HG03575 (cell line): ENCODE results near the gene ACTMAP.
"Not testable (repeated sequence)": the region's sequence is repeated elsewhere in the genome, so short reads cannot be mapped to it uniquely, and the experiment has no call there.

Experiments used
- ATAC-seq: cut with Tn5 transposase; IDR thresholded peaks from one replicate; pipeline ENCODE4 v1.9.1; 2021; ENCODE audit not compliant: unreplicated experiment, insufficient number of reproducible peaks, low FRiP score; ENCODE audit errors: extremely low read depth

Gene ACTMAP

DNA sequence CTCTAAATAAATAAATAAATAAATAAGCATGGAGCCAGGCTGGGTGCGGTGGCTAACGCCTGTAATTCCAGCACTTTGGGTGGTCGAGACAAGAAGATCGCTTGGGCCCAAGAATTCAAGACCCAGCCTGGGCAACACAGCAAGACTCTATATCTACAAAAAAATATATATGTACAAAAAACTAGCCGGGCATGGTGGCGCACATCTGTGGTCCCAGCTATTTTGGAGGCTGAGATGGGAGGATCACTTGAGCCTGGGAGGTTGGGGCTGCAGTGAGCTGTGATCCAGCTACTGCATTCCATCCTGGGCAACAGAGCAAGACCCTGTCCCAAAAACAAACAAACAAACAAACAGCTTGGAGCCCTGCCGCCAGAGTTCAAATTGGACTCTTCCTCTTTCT is 2.7 kb downstream of the ACTMAP start:
- ATAC-seq: no peak

DNA sequence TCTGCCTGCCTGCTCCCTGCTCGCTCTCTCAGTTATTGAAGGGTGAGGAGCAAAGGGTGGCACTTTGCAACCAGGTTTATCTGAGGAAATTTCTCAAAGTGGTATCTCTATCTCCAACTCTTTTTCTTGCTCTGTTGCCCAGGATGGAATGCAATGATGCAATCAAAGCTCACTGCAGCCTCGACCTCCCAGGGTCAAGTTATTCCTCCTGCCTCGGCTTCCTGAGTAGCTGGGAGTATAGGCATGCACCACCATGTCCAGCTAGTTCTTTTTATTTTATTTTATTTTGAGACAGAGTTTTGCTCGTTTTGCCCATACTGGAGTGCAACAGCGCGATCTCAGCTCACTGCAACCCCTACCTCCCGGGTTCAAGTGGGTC is 4.9 kb downstream of the ACTMAP start:
- no peak for ATAC-seq

DNA sequence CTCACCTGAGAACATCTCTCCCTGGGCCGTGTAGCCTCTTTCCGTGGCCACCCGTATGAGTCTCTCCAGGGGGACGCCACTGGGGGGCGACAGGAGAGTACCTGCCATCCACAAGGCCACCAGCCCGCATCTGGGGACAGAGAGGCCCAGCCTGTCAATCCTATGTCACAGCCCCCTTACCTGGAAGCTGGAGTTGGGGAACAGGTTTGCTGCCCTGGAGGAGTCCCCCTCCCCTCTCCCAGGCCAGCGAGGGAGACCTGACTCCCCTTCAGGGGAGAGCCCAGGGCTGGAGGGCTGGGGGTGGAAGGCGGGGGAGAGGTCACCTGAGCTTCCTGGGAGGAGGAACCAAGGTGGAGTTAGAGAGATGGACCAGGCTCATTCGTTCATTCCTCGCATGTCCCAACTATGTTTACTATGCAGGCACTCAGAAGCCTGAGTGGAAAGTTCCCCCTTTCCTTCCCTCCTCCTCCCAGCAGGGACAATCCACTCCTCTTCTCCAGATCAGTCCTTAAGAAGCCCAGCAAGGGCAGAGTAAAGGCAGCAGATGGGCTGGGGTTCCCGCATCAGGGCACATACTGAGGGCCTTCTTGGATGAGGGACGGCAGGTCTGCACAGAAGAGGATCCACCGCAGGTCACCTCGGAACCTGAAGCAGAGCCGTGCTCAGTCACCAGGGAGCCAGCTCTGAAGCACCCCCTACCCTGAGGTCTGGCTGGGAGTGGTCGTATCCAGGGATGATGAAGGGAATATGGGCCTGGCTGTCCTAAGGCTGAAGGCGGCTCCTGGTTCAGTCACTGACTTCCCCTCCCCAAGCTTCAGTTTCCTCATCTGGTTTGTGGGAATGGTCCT is 5.5 kb downstream of the ACTMAP start:
- ATAC-seq: no peak

DNA sequence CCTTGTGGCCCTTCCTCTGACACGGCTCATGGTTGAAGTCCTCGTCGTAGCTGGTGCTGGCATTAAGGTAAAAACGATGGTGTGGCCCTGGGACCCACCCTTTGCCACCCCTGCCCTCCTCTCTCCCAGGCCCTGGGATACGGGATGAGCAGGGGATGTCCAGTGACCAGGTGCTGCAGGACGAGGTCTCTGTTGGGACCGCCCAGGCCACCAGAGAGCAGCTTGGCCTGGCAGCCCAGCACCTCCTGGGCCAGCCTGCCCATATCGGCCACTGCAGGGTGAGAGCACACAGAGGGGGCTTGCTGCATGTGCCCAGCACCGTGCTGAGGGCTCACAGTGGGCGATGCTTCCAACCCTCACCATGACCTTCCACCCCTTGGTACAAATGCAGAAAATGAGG is 6.4 kb downstream of the ACTMAP start:
- ATAC-seq: no peak

DNA sequence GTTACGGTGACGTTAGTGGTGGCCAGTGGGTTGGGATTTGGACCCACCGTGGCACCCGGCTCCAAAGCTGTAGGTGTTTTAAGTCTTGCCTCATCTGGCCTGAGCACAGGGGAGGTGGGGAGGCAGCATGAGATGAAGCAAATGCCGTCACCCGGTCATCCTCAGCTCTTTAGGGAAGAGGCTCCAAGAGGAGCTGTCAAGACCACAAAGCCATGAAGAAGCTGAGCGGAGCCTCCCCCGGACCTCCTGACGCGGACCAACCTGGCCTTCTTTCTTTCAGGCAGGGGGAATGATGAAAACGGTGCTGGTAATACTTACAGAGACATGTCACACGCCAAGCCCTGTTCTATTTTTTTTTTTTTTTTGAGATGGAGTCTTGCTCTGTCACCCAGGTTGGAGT is 7.4 kb downstream of the ACTMAP start:
- ATAC-seq: no peak

DNA sequence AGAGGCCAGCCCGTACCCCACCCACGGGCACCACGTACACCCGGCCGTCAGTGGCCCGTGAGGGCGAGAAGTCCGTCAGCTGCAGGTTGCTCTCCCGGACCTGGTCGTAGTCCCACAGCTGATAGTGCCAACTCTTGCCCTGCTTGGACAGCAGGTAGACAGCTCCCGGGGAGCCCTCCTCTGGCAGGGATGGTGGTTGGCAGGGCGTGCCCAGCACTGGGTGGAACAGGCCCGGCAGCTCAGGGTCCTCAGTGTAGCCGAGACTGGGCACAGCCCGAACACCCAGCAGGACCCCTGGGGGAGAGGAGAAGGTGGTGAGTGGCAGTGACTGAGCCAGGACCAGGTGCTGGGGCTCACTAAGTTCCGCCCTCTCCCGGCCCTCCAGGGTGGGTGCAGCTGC is 7.8 kb downstream of the ACTMAP start:
- ATAC-seq: no peak

DNA sequence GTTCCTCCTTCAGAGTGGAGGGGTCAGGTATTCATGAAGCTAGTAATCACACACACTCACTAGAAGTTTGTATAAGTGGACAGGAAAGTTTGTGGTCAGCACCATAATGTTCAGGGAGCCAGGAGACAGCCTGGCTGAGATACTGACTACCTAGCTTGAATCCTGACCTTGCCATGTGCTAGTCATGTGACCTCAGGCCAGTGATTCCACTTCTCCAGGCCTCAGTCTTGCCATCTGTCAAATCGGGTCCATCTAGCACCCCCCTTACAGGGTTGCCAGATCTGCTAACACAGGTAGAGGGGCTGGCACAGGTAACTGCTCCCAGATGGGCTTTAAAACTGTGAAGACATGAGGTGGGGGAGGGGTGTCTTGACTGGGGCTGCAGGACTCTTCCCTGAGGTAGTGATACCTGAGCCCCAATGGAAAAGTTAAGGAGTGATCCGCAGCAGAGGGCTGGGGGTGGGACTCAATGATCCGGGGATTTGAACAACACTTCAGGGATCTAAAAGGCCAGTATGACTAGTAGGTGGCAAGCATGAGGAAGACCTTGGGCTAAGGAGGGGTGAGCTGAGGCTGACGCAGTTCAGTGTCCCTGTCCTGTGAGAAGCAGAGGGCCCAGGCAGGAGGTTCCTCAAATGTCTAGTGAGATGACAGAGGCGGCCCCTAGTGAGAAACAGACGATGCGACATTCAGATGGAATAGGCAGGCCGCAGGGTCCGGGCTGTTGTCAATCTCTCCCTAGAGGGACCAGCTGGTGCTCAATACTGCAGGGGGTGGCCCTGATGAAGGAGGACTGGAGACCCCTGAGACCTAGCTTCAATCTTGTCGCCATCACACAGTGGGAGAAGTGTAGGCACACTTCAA is 8.5 kb downstream of the ACTMAP start:
- no peak for ATAC-seq

DNA sequence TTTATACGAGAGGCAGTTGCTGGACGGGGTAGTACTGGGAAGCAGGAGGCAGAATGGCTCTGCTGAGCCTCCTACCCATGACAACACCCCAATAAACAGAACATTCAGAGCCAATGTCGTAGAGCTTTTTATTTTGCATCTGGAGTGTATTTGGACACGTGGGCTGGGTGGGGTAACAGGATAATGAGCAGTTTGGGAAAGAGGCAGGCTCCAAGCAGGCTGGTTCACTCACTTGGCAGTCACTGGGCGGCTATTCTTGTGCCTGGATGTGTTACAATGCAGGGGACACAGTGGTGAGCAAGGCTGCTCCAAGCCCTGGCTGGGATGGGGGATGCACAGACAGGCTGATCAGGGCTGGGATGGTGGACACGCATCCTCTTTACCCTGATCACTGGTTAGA is 9.5 kb downstream of the ACTMAP start:
- no peak for ATAC-seq

DNA sequence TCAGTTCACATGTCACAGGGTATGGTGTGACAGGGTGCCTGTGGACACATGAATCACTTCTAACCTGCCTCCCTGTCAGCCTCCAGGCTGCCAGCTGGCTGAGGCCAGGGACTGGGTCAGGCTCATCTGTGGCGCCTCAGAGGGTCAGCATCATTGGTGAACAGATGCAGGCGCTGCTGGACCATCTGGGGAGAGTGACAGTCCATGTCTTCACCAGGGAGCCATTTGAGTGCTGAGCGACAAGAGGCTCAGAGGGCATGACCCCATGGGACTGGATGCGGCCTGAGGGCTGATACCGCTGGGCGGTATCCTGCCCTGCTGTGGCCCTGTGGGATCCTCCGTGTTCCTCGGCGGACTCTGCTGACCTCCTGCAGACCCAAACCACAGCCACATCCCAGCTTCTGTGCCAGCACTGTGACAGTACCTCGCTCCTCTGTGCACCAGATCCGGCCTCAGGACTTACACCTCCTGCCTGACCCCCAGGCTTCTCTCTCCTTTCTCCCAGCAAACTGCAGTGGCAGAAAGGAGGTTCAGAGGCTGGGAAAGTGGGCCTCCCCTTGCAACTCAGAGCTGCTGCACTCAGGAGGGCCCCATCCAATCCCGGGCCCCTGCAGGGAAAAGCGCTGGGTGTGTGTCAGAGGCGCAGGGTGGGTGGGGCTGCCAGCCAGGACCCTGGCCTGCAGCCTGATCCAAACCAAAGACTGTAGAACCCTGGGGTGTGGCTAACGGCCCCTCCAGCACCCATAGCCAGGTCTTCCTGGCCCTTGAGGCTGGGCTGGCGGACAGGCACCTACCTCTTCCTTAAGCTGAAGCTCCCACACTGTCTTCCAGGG is 10.2 kb downstream of the ACTMAP start:
- no peak for ATAC-seq

DNA sequence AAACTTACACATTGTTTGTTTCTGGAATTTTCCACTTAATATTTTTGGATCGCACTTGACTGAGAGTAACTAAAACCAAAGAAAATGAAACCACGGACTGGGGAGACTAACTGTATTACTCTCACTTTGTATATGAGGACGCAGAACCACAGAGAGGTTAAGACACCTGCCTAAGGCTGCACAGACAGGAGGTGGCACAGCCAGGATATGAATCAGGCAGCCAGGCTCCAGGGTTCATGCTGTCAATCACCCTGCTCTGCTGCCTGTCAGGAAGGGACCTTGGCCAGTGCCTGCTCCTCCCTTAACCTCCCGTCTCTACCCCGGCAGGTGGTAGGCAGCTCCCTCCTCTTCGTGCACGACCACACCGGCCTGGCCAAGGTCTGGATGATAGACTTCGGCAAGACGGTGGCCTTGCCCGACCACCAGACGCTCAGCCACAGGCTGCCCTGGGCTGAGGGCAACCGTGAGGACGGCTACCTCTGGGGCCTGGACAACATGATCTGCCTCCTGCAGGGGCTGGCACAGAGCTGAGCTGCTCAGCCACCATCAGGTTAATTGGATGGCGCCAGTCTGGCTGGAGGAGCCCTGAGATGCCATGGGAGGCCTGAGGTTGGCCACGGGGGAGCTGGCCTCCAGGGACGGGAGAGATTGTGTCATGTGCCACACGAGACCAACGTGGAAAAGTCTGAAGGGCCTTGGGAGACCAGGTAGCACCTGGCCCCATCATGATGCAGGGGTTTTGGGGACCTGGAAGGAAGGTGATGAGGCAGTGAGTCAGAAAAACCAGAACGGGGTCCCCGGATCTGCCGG is 11.0 kb downstream of the ACTMAP start:
- no peak for ATAC-seq

DNA sequence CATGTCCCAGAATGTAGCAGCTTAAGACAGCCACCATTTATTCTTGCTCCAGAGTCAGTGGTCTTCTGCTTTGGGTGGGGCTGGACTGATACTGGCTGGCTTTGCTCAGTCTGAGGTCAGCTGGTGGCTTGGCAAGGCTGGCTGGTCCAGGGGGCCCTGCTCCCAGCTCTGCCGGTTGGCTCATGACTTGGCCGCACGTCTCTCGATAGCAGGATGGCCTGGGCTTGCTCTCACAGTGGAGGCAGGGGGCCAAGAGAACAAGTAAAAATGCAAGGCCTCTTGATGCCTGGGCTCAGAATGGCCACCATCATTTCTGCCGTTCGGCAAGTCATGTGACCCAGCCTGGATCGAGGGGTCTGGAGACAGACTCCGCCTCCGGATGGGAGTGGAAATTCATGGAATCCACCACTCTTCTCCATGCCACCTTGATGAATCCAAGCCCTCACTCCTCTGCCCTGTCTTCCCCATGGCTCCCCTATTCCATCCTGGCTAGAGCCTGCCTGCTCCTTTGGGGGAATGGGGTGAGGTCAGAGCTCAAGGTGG is 13.1 kb downstream of the ACTMAP start:
- ATAC-seq: no peak

DNA sequence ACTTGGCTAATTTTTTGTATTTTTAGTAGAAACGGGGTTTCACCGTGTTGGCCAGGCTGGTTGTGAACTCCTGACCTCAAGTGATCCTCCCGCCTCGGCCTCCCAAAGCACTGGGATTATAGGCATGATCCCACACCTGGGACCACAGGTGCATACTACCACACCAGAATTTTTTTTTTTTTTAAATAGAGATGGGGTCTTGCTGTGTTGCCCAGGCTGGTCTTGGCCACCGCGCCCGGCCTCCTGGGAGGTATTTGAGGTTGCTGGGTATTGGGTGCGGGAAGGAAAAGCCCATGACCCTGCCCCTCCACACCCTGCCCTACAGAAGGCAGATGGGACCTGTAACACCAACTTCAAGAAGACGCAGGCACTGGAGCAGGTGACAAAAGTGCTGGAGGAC is 13.6 kb downstream of the ACTMAP start:
- no peak for ATAC-seq

DNA sequence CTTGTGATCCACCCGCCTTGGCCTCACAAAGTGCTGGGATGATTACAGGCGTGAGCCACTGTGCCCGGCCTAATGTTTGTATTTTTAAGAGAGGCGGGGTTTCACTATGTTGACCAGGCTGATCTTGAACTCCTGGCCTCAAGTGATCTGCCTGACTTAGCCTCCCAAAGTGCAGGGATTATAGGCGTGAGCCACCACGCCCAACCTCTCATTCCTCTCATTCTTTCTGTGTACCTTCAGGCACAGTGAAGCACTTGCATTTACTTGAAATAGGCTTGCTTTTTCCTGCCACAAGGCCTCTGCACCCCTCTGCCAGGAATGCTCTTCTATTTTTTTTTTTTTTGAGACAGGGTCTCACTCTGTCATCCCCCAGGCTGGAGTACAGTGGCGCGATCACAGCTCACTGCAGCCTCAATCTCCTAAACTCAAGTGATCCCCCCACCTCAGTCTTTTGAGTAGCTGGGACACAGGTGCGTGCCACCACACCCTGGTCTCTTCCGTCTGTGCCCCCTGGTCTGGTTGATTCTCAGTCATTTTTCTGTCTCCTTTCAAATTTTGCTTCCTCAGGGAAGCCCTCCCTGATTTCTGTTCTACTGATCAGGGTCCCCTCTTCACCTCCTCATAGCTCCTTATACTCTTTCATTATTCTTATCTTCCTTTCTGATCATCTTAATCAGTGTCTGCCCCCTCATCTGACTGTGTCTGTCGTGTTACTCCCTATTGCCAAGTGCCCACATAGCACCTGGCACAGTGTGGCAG is 15.1 kb downstream of the ACTMAP start:
- no peak for ATAC-seq

DNA sequence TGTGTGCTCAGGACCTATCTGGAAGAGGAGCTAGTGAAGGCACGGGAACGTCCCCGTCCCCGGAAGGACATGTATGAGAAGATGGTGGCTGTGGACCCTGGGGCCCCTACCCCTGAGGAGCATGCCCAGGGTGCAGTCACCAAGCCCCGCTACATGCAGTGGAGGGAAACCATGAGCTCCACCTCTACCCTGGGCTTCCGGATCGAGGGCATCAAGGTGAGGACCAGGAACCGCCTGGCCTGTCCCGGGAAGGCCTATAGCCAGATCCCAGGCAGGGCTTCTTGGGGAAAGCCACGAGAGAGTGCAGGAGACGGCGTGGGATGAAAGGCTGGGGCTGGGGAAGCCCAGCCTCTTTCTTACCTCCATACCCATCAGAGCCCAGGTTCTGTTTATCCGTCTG is 17.1 kb downstream of the ACTMAP start:
- ATAC-seq: no peak

DNA sequence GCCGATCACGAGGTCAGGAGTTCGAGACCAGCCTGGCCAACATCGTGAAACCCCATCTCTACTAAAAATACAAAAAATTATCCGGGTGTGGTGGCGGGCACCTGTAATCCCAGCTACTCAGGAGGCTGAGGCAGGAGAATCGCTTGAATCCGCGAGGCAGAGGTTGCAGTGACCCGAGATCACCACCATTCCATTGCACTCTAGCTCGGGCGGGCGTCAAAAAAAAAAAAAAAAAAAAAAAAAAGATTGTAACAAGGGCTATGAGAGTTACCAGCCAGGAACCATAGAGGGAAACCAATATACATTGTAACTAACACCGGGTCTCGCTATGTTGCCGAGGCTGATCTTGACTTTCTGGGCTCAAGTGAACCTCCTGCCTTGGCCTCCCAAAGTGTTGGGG is 18.0 kb downstream of the ACTMAP start:
- ATAC-seq: not testable (repeated sequence)

DNA sequence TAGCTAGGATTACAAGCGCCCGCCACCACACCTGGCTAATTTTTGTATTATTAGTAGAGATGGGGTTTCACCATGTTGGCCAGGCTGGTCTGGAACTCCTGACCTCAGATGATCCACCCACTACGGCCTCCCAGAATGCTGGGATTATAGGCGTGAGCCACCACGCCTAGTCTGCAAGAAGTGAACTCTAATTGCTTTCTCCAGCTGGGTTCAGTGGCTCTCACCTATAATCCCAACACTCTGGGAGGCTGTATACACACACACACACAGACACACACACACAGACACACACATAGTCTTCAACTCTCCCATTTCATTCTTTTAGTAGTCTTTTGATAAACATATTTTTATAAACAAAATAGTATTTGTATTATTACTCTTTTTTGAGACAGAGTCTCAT is 20.2 kb downstream of the ACTMAP start:
- not testable (repeated sequence) for ATAC-seq

DNA sequence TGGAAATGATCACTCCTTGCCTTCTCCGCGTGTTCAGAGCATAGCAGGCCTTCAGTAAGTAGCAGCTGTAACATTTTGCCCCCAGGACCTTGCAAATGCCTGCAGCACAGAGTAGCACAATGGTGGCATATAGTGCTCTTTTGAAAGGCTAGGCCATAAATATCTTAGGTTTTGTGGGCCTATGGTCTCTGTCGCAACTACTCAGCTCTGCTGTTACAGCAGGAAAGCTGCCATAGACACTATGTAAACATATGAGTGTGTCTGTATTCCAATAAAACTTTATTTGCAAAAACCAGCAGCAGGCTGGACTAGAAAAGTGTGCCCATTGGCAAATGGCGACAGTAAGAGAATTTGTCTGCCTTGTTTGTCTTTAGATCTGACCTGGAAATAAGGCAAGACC is 24.0 kb downstream of the ACTMAP start:
- ATAC-seq: no peak

DNA sequence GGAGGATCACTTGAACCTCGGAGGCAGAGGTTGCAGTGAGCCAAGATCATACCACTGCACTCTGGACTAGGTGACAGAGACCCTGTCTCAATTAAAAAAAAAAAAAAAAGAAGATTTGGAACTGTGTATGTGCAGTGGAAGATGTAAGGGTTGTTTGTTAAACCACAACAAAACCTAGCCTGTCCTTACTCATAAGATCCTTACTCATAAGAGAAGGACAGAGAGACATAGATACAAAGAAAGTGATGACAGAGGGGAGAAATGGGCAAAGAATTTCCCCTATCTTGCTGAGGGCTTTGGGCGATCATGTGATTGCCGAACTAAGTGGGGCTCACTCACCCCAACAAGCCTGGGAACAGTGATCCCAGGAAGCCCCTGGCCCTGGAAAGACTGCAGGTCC is 25.4 kb downstream of the ACTMAP start:
- no peak for ATAC-seq
